Fibroblast of lung (primary cell): ENCODE data around the gene SLC22A23. TPM values are rescaled to one million over a fixed set of nuclear protein-coding genes. Genes with fewer than 3 reads are reported as not detected.

Experiments
- DNase-seq, 2 donors: peaks; one replicate each; pipeline versions ENCODE4 v3.0.0 to v3.0.0-alpha.2; 2010; ENCODE audit warnings: low read depth in 2 of 2
- H2AFZ ChIP-seq: 2 replicates; pipeline ENCODE4 v1.5.1; 2012; ENCODE audit warnings: low read length, control low read depth, inconsistent platforms
- H3K27ac ChIP-seq: 2 replicates; pipeline ENCODE4 v1.5.1; 2011; ENCODE audit warnings: low read length, control low read depth; ENCODE audit not compliant: insufficient read depth
- H3K27me3 ChIP-seq: 2 replicates; pipeline ENCODE4 v1.5.1; 2011; ENCODE audit warnings: mild to moderate bottlenecking, low read length; ENCODE audit not compliant: control insufficient read depth, insufficient read depth
- H3K36me3 ChIP-seq: 2 replicates; pipeline ENCODE4 v1.5.1; 2011; ENCODE audit warnings: low read length; ENCODE audit not compliant: control insufficient read depth, insufficient read depth
- H3K4me1 ChIP-seq: 2 replicates; pipeline ENCODE4 v1.5.1; 2011; ENCODE audit warnings: low read length; ENCODE audit not compliant: control insufficient read depth, insufficient read depth; ENCODE audit errors: extremely low read depth
- H3K4me2 ChIP-seq: 2 replicates; pipeline ENCODE4 v1.5.1; 2011; ENCODE audit warnings: low read length, control low read depth; ENCODE audit not compliant: insufficient read depth; ENCODE audit errors: extremely low read depth
- H3K4me3 ChIP-seq, 4 experiments: fragments of 200-600 bp in 1 of 4; sonication (generic) in 1 of 4; replicated peaks in 1 of 4; 2 replicates each; pipeline ENCODE4 v1.5.1; 2011 to 2016; ENCODE audit warnings: low read length in 4 of 4, low read depth in 3 of 4, mild to moderate bottlenecking in 3 of 4, control low read depth in 2 of 4, inconsistent platforms in 1 of 4, mixed read lengths in 1 of 4; ENCODE audit not compliant: insufficient read depth in 1 of 4; ENCODE audit errors: control extremely low read depth in 1 of 4
- H3K79me2 ChIP-seq: 2 replicates; pipeline ENCODE4 v1.5.1; 2012; ENCODE audit warnings: mild to moderate bottlenecking, low read length, inconsistent platforms; ENCODE audit not compliant: control insufficient read depth, insufficient read depth
- H3K9ac ChIP-seq: 2 replicates; pipeline ENCODE4 v1.5.1; 2011; ENCODE audit warnings: mild to moderate bottlenecking, low read length, control low read depth; ENCODE audit not compliant: insufficient read depth
- H3K9me3 ChIP-seq: 2 replicates; pipeline ENCODE4 v1.5.1; 2012; ENCODE audit warnings: low read depth, low read length; ENCODE audit not compliant: control insufficient read depth, insufficient read depth
- H4K20me1 ChIP-seq: 2 replicates; pipeline ENCODE4 v1.5.1; 2011; ENCODE audit warnings: low read length; ENCODE audit not compliant: control insufficient read depth, insufficient read depth; ENCODE audit errors: extremely low read depth
- CTCF ChIP-seq, 2 donors: IDR thresholded peaks in 1 of 2; conservative IDR thresholded peaks in 1 of 2; 1 replicate in 1 of 2; 2 replicates in 1 of 2; pipeline ENCODE4 v1.5.1; 2011 to 2012; ENCODE audit warnings: low read length in 2 of 2, control low read depth in 1 of 2, inconsistent platforms in 1 of 2, low read depth in 1 of 2, mild to moderate bottlenecking in 1 of 2
- EZH2 ChIP-seq: IDR thresholded peaks from 2 replicates; pipeline ENCODE4 v1.5.1; 2012; ENCODE audit warnings: low read length, control low read depth, mild to moderate bottlenecking; ENCODE audit errors: missing control alignments
- polyA plus RNA-seq, 2 donors: library from polyadenylated mRNA; depleted of rRNA in 1 of 2; stranded (reverse) in 1 of 2; unstranded in 1 of 2; fragments of >200 nt; gene quantifications; 2 replicates each; pipeline ENCODE4 v1.2.1, GENCODE V29; 2011 to 2012; ENCODE audit warnings: missing spikeins in 1 of 2
- total RNA-seq: library from RNA; depleted of rRNA; stranded (reverse); fragments of >200 nt; gene quantifications from 2 replicates; pipeline ENCODE4 v1.2.1, GENCODE V29; 2014

The SLC22A23 gene
- total and polyA plus RNA-seq, 2 donors (not counting 1 experiment from before 2014, with no cell fraction given) = 0.37 to 3.0 TPM

- H3K9ac ChIP-seq = no peak overlapping the region
- no peak overlapping the region for H2AFZ ChIP-seq
- H3K79me2 ChIP-seq = no peaks in the 10 kb centered on the region
- DNase-seq = no peak
- H3K4me1 ChIP-seq = no peaks in the 10 kb centered on the region
- no peak overlapping the region for H3K4me3 ChIP-seq
- H3K9me3 ChIP-seq = no peaks in the 10 kb centered on the region
- no peaks in the 10 kb centered on the region for H3K27me3 ChIP-seq
- no peaks in the 10 kb centered on the region for H4K20me1 ChIP-seq
- H3K4me2 ChIP-seq = no peak overlapping the region
- H3K36me3 ChIP-seq = no peaks in the 10 kb centered on the region
- TF ChIP-seq CTCF (conservative IDR thresholded peaks at IDR 0.05 in 1 of 2, IDR thresholded peaks at IDR 0.05 in 1 of 2; ENCODE audit: low read depth in 1 of 2, low read length in 2 of 2) (no peak), EZH2 (no peak)
- no peak overlapping the region for H3K27ac ChIP-seq
Observed at GRCh38 chr6:3402310-3403237, 54.3 kb downstream of the SLC22A23 start.

- Histone ChIP-seq H3K4me1 (no peaks in the 10 kb centered on the region), H3K27me3 (no peaks in the 10 kb centered on the region), H3K79me2 (no peaks in the 10 kb centered on the region), H3K4me2 (no peak overlapping the region), H3K4me3 (no peak overlapping the region), H2AFZ (no peak overlapping the region), H3K36me3 (no peaks in the 10 kb centered on the region), H3K9ac (no peak overlapping the region), H3K9me3 (no peaks in the 10 kb centered on the region), H4K20me1 (no peaks in the 10 kb centered on the region), H3K27ac (no peak overlapping the region)
- DNase-seq = no peak
- no peak for TF ChIP-seq EZH2
- no peak for TF ChIP-seq CTCF (conservative IDR thresholded peaks at IDR 0.05 in 1 of 2, IDR thresholded peaks at IDR 0.05 in 1 of 2; ENCODE audit: low read depth in 1 of 2, low read length in 2 of 2)
Observed at GRCh38 chr6:3400162-3400561, 56.7 kb downstream of the SLC22A23 start.

- no peaks in the 10 kb centered on the region for H3K79me2 ChIP-seq
- H3K36me3 ChIP-seq = no peaks in the 10 kb centered on the region
- H3K9ac ChIP-seq = no peak overlapping the region
- no peak overlapping the region for H3K27ac ChIP-seq
- TF ChIP-seq EZH2 = no peak
- no peak for TF ChIP-seq CTCF (conservative IDR thresholded peaks at IDR 0.05 in 1 of 2, IDR thresholded peaks at IDR 0.05 in 1 of 2; ENCODE audit: low read depth in 1 of 2, low read length in 2 of 2)
- no peaks in the 10 kb centered on the region for H4K20me1 ChIP-seq
- no peak overlapping the region for H2AFZ ChIP-seq
- H3K27me3 ChIP-seq = no peaks in the 10 kb centered on the region
- DNase-seq = no peak
- H3K9me3 ChIP-seq = no peaks in the 10 kb centered on the region
- no peak overlapping the region for H3K4me2 ChIP-seq
- H3K4me3 ChIP-seq = no peak overlapping the region
- no peaks in the 10 kb centered on the region for H3K4me1 ChIP-seq
Observed at GRCh38 chr6:3398755-3399696, 57.8 kb downstream of the SLC22A23 start.
